ENCODE results near the gene P4HA2. TPM values are rescaled to one million over a fixed set of nuclear protein-coding genes. Genes with fewer than 3 reads are reported as not detected.
A peak's percentile ranks its signal among the peaks of the same experiment; 100 is the strongest.

P4HA2 gene
- total RNA-seq (under 1 TPM in 3 of 5 donors, not detected in 2; 0.50 to 0.99 (median 0.98) TPM), total RNA-seq (0 to 7.6 (median 0.58) reads per million in 29 experiments)
- 0.13 TPM for total RNA-seq (2013)

DNA sequence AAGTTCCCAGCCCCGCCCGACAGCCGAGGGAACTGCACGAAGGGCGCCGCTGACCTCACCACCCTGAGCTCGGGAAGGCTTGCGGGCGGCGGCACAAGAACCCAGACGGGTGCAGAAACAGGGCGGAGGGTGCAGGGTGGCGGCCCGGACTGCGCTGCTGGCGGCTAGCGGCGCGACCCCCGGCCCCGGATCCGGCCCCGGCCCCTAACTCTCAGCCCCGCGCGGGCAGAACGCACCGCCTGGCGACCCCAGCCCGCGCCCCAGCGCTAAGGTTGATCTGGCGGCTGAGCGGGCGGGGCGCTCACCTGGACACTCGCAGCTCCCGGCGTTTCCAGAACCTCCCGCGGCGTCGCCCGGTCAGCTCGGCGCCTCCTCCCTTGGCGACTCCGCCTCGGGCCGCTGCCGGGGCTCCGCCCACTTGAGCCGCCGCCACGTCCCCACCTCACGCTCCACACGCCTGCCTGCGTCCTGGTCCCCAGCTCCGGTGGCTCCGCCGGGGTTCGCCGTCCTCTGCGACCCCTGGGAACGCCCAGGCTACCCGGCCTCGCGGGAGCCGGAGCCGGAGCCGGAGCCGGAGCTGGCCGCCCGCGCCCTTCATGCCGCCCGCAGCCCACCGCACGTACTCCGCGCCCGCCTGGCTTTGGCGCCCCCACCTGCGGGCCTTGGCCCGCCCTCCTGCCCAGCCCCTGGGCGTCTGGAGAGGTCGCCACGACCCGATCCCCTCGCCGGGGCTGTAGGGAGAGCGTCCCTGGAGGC, at the start of gene P4HA2:
Gene P4HA2 (minus strand): TSS at position 369 of the 756 bp plus-strand sequence. CDS start 9,227 bp downstream, outside the sequence.
- peak within 1 kb of the TSS; percentile 23 to 52 for H3K4me3 ChIP-seq (ENCODE audit: control insufficient read depth in 1 of 2, extremely low read depth in 1 of 2, low read length in 1 of 2)
- DNase-seq = peak in 11 of 35 experiments; percentile 4 to 20 (median 15)
- no peak within 1 kb of the TSS for H3K27ac ChIP-seq (ENCODE audit: low read length)
- ChIA-PET POLR2A (no interaction called here), CTCF (no interaction called here)
- H3K9me3 Mint-ChIP-seq = no peaks in the 10 kb centered on the region
- 3% methylated on average over 92 of the region's 92 CpGs for WGBS (ENCODE audit: insufficient coverage)
- H3K27me3 ChIP-seq (replicated peaks in 1 of 2; ENCODE audit: control insufficient read depth in 2 of 2, extremely low read depth in 1 of 2, insufficient read depth in 2 of 2, low read length in 1 of 2) = peaks cover 3 to 32% of the 10 kb centered on the region in 2 experiments
- H3K36me3 Mint-ChIP-seq = no peaks in the 10 kb centered on the region
- peaks cover 29 to 33% of the 10 kb centered on the region in 2 donors for H3K27me3 Mint-ChIP-seq
- peaks cover 0 to 15% of the 10 kb centered on the region in 2 experiments for H3K4me1 ChIP-seq (ENCODE audit: control insufficient read depth in 1 of 2, extremely low read depth in 1 of 2, insufficient read depth in 2 of 2, low read length in 2 of 2)
- no peak within 1 kb of the TSS for H3K27ac Mint-ChIP-seq
- H3K9me3 ChIP-seq = no peaks in the 10 kb centered on the region
- peaks cover 16 to 34% (median 16%) of the 10 kb centered on the region in 3 donors for H3K4me1 Mint-ChIP-seq
- peak; percentile 41 to 61 (median 44) for ATAC-seq (replicated peaks in 1 of 4)
- H3K36me3 ChIP-seq (ENCODE audit: control insufficient read depth in 2 of 2, extremely low read depth in 1 of 2, insufficient read depth in 1 of 2, low read length in 1 of 2) = no peaks in the 10 kb centered on the region
- H3K4me3 Mint-ChIP-seq = peak within 1 kb of the TSS; percentile 32 to 74 (median 50)

DNA sequence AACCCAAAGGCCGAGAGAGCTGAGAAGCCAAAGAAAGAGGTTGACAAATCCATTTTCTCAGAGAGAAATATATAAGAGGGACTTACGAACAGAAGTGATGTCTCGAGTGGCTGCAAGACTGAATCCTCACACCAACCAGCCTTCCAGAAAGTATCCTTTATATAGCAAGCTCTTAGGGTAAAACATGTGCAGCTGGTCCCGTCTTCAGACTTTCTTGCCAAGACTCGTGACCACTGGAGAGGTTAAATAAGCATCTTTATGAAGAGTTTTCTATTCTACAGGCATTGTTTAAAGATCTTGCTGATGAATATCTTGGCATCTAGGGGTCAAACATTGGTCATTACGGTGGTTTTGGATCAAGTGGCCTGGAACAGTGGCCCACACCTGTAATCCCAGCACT, 49.6 kb upstream of the P4HA2 start:
- Histone ChIP-seq H3K4me1 (ENCODE audit: control insufficient read depth in 1 of 2, extremely low read depth in 1 of 2, insufficient read depth in 2 of 2, low read length in 2 of 2) (peaks cover 0 to 7% of the 10 kb centered on the region in 2 experiments), H3K4me3 (ENCODE audit: control insufficient read depth in 1 of 2, extremely low read depth in 1 of 2, low read length in 1 of 2) (no peak overlapping the region), H3K27ac (ENCODE audit: low read length) (no peak overlapping the region), H3K27me3 (replicated peaks in 1 of 2; ENCODE audit: control insufficient read depth in 2 of 2, extremely low read depth in 1 of 2, insufficient read depth in 2 of 2, low read length in 1 of 2) (peaks cover 0 to 28% of the 10 kb centered on the region in 2 experiments), H3K36me3 (ENCODE audit: control insufficient read depth in 2 of 2, extremely low read depth in 1 of 2, insufficient read depth in 1 of 2, low read length in 1 of 2) (no peaks in the 10 kb centered on the region), H3K9me3 (no peaks in the 10 kb centered on the region)
- CTCF ChIA-PET = no interaction called here
- WGBS (ENCODE audit: insufficient coverage) = 71% methylated on average over 3 of the region's 6 CpGs
- Mint-ChIP-seq H3K27me3 (peaks cover 7 to 20% of the 10 kb centered on the region in 2 donors), H3K9me3 (no peaks in the 10 kb centered on the region), H3K36me3 (no peaks in the 10 kb centered on the region), H3K27ac (no peak overlapping the region), H3K4me3 (no peak overlapping the region), H3K4me1 (peaks cover 0 to 8% (median 8%) of the 10 kb centered on the region in 3 donors)
- no peak for DNase-seq
- no peak for ATAC-seq (replicated peaks in 1 of 4)
- POLR2A ChIA-PET = no interaction called here

DNA sequence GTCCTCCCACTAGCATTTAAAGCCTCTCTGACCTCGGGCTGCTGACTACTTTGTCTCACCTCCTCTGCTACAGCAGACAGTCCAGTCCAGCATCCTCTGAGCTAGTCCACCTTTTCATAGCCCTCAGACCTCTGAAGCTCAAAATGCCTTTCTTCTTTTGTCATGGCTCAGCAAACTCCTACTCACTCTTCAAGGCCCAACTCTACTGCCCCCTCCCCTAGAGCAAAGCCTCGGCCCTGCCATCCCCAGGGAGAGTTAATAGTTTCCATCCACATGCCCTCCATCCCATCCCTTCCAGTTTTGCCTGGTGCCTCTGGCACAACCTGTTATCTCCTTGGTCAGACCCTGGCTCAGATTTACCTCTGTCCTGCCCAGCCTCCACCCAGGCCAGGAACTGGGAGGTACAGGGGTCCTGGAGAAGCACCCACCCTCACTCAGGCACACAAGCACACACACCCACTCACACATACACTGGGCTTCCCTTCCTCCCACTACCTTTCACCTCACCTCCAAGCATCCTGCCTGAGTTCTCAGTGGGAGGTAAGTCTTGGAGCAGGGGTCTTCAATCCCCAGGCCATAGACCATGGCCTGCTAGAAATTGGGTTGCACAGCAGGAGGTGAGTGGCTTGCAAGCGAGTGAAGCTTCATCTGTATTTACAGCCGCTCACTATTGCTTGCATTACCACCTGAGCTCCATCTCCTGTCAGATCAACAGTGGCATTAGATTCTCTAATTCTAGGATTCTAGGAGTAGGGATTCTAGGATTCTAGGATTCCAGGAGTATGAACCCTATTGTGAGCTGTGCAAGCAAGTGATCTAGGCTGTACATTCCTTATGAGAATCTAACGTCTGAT, 47.9 kb upstream of the P4HA2 start:
- CTCF ChIA-PET = interaction anchor here (0.5 to 0.7 kb wide), 2 partner anchors 221 to 544 kb away, joined by 3 read pairs; no protein-coding TSS in a partner anchor
- WGBS (ENCODE audit: insufficient coverage) = 67% methylated on average over 2 of the region's 5 CpGs

DNA sequence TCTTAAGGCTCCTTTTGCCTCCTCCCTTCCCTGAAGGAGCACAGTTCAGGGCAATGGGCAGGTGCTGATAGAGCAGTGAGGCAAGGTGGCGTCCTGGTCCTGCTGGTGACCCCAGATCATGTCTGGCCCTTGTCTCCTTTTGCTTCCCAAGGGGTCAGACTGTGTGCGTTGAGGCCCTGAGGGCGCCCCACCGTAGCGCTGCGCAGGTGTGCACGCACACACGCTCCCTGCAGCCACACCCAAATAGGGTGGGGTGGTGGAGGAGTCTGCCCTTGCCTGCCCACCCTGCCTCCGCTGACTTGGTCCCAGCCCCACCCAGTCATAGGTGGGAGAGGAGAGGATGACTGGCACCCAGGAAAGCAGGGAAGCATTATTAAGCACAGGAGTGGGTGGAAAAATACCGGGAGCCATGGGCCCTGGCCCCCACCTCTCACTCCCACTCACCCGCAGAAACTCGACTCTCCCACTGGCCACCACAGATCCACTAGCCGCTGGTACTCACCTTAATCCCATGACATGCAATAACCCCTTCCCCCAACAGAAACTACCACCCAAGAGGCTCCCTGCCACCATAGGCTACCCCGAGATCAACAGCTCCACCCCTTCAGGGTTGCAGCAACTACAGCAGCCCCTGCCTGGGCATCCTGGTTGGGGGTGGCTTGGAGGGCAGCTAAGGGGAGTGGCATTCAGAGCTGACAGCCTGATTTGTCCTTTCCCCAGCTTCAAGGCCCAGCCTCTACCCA, 46.6 kb upstream of the P4HA2 start:
- H3K36me3 Mint-ChIP-seq = no peaks in the 10 kb centered on the region
- ATAC-seq (replicated peaks in 1 of 4) (no peak), DNase-seq (no peak)
- H3K4me3 ChIP-seq (ENCODE audit: control insufficient read depth in 1 of 2, extremely low read depth in 1 of 2, low read length in 1 of 2) = no peak overlapping the region
- no peaks in the 10 kb centered on the region for H3K9me3 ChIP-seq
- 94% methylated on average over 5 of the region's 14 CpGs for WGBS (ENCODE audit: insufficient coverage)
- peaks cover 9 to 18% of the 10 kb centered on the region in 2 donors for H3K27me3 Mint-ChIP-seq
- no peaks in the 10 kb centered on the region for H3K9me3 Mint-ChIP-seq
- peaks cover 0 to 35% of the 10 kb centered on the region in 2 experiments for H3K27me3 ChIP-seq (replicated peaks in 1 of 2; ENCODE audit: control insufficient read depth in 2 of 2, extremely low read depth in 1 of 2, insufficient read depth in 2 of 2, low read length in 1 of 2)
- H3K36me3 ChIP-seq (ENCODE audit: control insufficient read depth in 2 of 2, extremely low read depth in 1 of 2, insufficient read depth in 1 of 2, low read length in 1 of 2) = no peaks in the 10 kb centered on the region
- H3K27ac ChIP-seq (ENCODE audit: low read length) = no peak overlapping the region
- H3K27ac Mint-ChIP-seq = peak overlapping the region in 1 of 2 donors; percentile 5
- ChIA-PET CTCF (no interaction called here), POLR2A (no interaction called here)
- H3K4me1 Mint-ChIP-seq = peaks cover 0 to 13% (median 10%) of the 10 kb centered on the region in 3 donors
- H3K4me1 ChIP-seq (ENCODE audit: control insufficient read depth in 1 of 2, extremely low read depth in 1 of 2, insufficient read depth in 2 of 2, low read length in 2 of 2) = peaks cover 0 to 18% of the 10 kb centered on the region in 2 experiments
- no peak overlapping the region for H3K4me3 Mint-ChIP-seq

More for the DNA sequence above, 47.9 kb upstream of the P4HA2 start:
- POLR2A ChIA-PET = no interaction called here
- DNase-seq (no peak), ATAC-seq (replicated peaks in 1 of 4) (no peak)
- no peak overlapping the region for H3K4me3 ChIP-seq (ENCODE audit: control insufficient read depth in 1 of 2, extremely low read depth in 1 of 2, low read length in 1 of 2)
- H3K36me3 ChIP-seq (ENCODE audit: control insufficient read depth in 2 of 2, extremely low read depth in 1 of 2, insufficient read depth in 1 of 2, low read length in 1 of 2) = no peaks in the 10 kb centered on the region
- H3K4me1 Mint-ChIP-seq = peaks cover 0 to 13% (median 10%) of the 10 kb centered on the region in 3 donors
- H3K9me3 Mint-ChIP-seq = no peaks in the 10 kb centered on the region
- no peak overlapping the region for H3K27ac ChIP-seq (ENCODE audit: low read length)
- peaks cover 9 to 22% of the 10 kb centered on the region in 2 donors for H3K27me3 Mint-ChIP-seq
- peaks cover 0 to 40% of the 10 kb centered on the region in 2 experiments for H3K27me3 ChIP-seq (replicated peaks in 1 of 2; ENCODE audit: control insufficient read depth in 2 of 2, extremely low read depth in 1 of 2, insufficient read depth in 2 of 2, low read length in 1 of 2)
- no peaks in the 10 kb centered on the region for H3K36me3 Mint-ChIP-seq
- H3K27ac Mint-ChIP-seq = no peak overlapping the region
- peaks cover 0 to 18% of the 10 kb centered on the region in 2 experiments for H3K4me1 ChIP-seq (ENCODE audit: control insufficient read depth in 1 of 2, extremely low read depth in 1 of 2, insufficient read depth in 2 of 2, low read length in 2 of 2)
- no peaks in the 10 kb centered on the region for H3K9me3 ChIP-seq
- H3K4me3 Mint-ChIP-seq = no peak overlapping the region

DNA sequence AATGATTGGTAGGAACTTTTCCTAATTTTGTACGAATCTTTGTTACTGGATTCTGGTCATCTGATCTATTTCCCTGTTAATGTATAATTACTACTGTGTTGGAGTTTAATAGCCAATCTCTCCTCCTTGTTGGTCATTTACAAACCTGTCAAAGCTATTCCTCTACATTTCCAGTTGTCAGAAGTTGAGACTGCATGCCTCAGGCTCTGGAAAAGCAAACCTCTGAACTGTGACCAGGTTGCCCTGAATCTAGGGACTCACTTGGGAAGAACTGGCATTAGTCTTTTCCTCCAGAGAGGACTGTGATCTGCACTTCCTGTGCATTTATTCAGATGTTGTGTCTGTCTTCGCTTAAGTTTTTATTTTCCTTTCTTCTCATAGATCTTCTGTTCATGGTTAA, 46.0 kb upstream of the P4HA2 start:
- ChIA-PET POLR2A (no interaction called here), CTCF (interaction anchor here in 1 of 2 donors (0.6 kb wide), 1 partner anchor 601 kb away, joined by 3 read pairs; no protein-coding TSS in a partner anchor)
- Histone ChIP-seq H3K36me3 (ENCODE audit: control insufficient read depth in 2 of 2, extremely low read depth in 1 of 2, insufficient read depth in 1 of 2, low read length in 1 of 2) (no peaks in the 10 kb centered on the region), H3K27me3 (replicated peaks in 1 of 2; ENCODE audit: control insufficient read depth in 2 of 2, extremely low read depth in 1 of 2, insufficient read depth in 2 of 2, low read length in 1 of 2) (peaks cover 0 to 35% of the 10 kb centered on the region in 2 experiments), H3K9me3 (no peaks in the 10 kb centered on the region), H3K4me1 (ENCODE audit: control insufficient read depth in 1 of 2, extremely low read depth in 1 of 2, insufficient read depth in 2 of 2, low read length in 2 of 2) (peaks cover 0 to 18% of the 10 kb centered on the region in 2 experiments), H3K27ac (ENCODE audit: low read length) (no peak overlapping the region), H3K4me3 (ENCODE audit: control insufficient read depth in 1 of 2, extremely low read depth in 1 of 2, low read length in 1 of 2) (no peak overlapping the region)
- Mint-ChIP-seq H3K9me3 (no peaks in the 10 kb centered on the region), H3K27ac (no peak overlapping the region), H3K36me3 (no peaks in the 10 kb centered on the region), H3K4me3 (no peak overlapping the region), H3K27me3 (peaks cover 9 to 18% of the 10 kb centered on the region in 2 donors), H3K4me1 (peaks cover 0 to 13% (median 10%) of the 10 kb centered on the region in 3 donors)
- no peak for DNase-seq
- no peak for ATAC-seq (replicated peaks in 1 of 4)
- WGBS (ENCODE audit: insufficient coverage) = no CpG with 5 or more reads among the region's 2 CpGs

All from T-cell (primary cell).